Stimulated activated CD8-positive, alpha-beta memory T cell treated with anti-CD3 and anti-CD28 coated beads, Interleukin-12 subunit alpha, Interleukin-12 subunit beta, amount 100 ng/mL, for 4 hours (primary cell): ENCODE results near the gene UBE4B.
A peak's percentile ranks its signal among the peaks of the same experiment; 100 is the strongest.
"Not testable (repeated sequence)": the region's sequence is repeated elsewhere in the genome, so short reads cannot be mapped to it uniquely, and the experiment has no call there.

Source experiments
- DNase-seq: peaks from one replicate; pipeline ENCODE4 v3.0.0-alpha.2; 2020; ENCODE audit warnings: low read depth

Gene UBE4B

DNA sequence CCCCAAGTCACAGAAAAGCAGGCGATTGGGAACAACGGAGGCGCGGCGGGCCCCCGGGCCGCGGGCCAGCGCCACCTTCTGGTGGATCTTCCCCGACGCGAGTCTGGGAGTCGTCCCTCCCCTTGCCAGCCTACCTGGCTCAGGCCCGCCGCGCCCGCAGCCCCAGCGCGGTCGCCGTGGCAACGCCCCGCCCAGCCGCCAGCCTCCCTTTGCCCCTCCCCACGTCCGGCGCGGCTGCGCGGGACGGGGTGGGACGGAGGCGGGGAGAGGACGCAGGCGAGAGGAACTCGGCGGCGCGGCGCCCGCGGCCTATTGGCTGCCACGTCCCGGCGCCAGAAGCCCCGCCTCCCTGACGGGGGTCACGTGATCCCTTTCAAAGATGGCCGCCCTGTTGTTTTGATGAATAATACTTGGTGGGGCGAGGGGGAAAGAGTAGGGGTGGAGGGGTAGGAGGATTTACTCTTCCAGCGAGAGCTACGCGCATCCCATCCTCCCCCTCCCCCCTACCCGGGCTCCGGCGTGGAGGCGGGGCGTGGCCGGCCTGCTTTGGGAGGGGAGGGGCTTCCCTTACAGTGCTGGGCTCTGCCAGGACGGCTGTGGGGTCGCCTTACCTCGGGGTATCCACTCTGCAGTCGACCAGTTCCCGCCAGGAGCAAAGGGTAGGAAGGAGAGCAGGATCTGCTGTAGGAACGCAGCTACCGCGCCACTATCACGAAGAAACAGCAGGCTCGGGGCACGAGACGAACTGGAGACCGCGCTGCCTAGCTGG lies at the start of gene UBE4B:
Gene UBE4B (plus strand): TSS at position 369 of the 769 bp plus-strand sequence. CDS start 713 bp downstream, outside the sequence.
- peak; percentile 99 for DNase-seq

DNA sequence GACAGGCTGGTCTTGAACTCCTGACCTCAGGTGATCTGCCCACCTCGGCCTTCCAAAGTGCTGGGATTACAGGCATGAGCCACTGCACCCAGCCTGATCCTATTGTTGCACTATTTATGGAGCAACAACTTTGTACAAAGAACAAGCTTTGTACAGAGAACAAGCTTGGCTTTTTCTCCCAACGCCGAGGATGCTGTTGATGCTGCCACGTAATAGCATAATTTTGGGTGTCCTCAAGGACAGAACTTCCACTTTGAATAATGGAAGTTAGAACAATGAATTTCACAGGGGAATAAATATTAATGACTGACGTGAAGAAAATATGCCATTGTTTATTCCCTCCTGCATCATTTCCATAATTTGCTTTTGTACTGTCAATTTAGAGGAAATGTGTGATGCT lies 48.5 kb upstream of the UBE4B start:
- DNase-seq = no peak

GRCh38 chr1:9985001-9985400 lies 47.8 kb upstream of the UBE4B start:
- DNase-seq = no peak

GRCh38 chr1:9989773-9990172 lies 43.0 kb upstream of the UBE4B start:
- no peak for DNase-seq

DNA sequence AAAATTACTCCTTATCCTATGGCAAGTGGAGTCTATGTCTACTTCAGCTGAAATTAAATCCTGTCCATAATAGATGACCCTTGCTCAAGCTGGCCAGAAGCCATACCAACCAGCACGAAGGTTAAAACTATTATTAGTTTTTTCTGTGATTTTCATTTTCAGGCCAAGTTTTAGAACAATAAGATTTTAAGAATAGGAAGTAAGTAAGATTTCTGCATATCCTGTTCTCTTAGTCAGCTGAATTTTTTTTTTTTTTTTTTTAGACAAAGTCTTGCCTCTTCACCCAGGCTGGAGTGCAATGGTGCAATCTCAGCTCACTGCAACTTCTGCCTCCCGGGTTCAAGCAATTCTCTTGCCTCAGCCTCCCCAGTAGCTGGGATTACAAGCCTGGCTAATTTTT lies 41.8 kb upstream of the UBE4B start:
- no peak for DNase-seq

- no peak for DNase-seq
Measured at GRCh38 chr1:9992910-9993309, 39.8 kb upstream of the UBE4B start.

DNA sequence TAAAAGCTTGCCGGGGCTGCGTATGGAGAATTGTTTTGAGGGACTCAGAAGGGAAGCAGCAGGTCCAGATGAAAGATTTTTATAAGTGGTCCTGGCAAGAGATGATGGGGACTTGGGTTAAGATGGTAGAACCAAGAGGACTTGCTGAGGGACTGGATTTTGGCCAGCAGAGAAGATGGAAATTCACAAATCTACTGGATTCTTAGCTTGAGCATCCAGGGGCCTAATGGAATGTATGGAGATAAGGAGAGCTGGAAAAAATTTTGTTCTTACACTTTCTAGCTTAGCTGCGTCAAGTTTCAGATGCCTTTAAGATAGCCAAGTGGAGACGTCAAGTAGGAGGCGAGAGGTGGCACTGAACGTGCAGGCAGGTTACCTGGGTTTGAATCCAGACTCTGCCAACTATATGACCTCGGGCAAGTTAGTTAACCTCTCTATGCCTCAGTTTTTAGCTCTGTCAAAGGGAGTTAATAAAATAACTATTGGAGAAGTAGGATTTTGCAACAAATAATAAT lies 39.1 kb upstream of the UBE4B start:
- DNase-seq = no peak

DNA sequence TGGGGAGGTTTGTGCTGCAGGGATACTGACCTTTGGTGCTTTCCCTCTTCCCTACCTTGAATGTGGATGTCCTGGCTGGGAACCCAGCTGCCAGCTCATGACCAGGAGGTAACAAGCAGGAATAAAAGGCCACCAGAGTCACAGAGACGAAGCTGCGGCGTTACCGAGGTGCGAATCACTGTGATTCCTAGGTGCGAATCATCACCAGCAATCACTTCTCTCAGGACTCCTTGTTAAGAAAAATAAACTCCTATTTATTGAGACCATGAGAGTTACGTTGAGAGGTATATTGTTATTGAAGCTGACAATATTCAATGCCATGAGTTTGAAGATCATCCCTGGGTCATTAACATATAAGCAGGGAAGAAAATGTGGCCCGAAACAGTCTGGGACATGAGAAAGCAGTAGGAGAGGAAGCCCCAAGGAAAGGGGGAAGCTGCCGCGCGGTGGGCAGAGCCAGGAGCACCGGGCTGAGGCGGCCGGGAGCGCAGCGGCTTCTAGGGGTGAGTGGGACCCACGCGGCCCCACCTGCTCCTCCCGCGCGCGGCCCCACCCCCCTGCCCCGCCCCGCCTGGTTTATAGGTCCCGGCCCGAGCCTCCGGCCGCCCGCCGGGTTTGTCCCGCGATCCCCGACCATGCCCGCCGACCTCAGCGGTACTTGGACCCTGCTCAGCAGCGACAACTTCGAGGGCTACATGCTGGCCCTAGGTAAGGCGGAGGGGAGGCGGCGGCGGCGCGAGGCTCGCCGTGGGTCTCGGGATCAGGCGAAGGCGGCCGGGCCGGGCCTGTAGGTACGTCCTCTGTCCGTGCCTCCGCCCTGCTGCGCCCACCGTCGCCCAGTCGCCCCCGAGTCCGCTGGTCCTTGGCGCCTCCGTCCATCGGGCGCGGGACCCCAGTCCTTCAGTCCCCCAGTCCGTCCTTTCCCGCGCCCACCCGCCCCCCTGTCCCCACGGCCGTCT lies 35.9 kb upstream of the UBE4B start, which contains the start of gene RBP7:
Gene RBP7 (plus strand): TSS at position 605 of the 959 bp plus-strand sequence. CDS start 31 bp downstream, at position 636.
- no peak for DNase-seq

- DNase-seq = no peak
Measured at GRCh38 chr1:10001016-10001665, 31.6 kb upstream of the UBE4B start.

DNA sequence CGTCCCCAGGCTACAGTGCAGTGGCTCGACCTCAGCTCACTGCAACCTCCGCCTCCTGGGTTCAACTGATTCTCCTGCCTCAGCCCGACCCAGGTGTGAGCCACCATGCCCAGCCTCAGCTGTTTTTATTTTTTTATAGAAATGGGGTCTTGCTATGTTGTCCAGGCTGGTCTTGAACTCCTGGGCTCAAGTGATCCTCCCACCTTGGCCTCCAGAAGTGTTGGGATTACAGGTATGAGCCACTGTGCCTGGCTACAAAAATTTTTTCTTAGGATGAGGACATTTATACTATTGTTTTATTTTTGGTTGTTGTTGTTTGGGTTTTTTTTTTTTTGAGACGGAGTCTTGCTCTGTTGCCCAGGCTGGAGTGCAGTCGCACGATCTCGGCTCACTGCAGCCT lies 27.5 kb upstream of the UBE4B start:
- not testable (repeated sequence) for DNase-seq

- DNase-seq = no peak
Measured at GRCh38 chr1:10007169-10007568, 25.6 kb upstream of the UBE4B start.

- DNase-seq = no peak
Measured at GRCh38 chr1:10014016-10014415, 18.7 kb upstream of the UBE4B start.

- no peak for DNase-seq
Measured at GRCh38 chr1:10019561-10019960, 13.2 kb upstream of the UBE4B start.

- no peak for DNase-seq
Measured at GRCh38 chr1:10020086-10020485, 12.7 kb upstream of the UBE4B start.

DNA sequence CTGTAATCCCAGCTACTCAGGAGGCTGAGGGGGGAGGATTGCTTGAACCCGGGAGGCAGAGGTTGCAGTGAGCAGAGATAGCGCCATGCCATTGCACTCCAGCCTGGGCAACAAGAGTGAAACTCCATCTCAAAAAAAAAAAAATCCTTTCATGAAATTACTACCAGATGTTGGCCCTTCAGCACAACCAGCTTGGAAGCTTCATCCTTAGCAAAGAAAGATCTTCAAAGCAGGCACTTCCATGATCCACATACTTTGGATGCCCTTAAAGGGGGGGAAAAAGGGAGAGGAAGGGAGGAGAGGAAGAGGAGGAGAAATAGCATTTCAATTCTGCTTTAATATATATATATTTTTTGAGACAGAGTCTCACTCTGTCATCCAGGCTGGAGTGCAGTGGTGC lies 12.1 kb upstream of the UBE4B start:
- DNase-seq = not testable (repeated sequence)

DNA sequence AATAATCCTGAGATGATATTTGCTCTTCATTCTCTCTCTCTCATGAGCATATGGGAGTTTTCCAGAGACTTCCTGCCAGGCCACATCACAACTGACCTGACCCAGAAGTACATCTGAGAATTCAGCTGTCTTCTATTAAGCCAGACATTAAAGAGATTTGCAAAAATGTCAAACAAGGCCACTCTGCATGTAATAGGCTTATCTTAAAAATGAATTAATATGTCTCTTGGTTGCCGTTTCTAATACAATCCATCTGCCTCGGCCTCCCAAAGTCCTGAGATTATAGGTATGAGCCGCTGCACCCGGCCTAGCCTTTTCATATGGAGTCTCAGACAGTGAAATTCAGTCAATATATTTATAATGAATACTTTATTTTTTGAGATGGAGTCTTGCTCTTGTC lies 10.8 kb upstream of the UBE4B start:
- DNase-seq = not testable (repeated sequence)

DNA sequence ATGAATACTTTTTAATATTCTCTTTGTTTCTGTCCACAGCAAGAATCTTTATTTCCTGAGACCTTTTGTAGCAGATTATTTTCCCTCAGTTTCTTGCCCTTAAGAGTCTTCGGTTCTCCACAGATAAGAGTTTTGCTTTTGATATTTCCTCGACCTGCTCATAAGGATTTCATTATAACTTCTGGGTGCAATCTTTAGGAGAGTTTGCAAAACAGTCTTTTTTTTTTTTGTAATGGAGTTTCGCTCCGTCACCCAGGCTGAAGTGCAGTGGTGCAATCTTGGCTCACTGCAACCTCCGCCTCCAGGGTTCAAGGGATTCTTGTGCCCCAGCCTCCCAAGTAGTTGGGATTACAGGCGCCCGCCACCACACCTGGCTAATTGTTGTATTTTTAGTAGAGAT lies 10.1 kb upstream of the UBE4B start:
- no peak for DNase-seq

- no peak for DNase-seq
Measured at GRCh38 chr1:10025354-10025753, 7.4 kb upstream of the UBE4B start.

GRCh38 chr1:10027027-10027426 lies 5.7 kb upstream of the UBE4B start:
- DNase-seq = no peak

DNA sequence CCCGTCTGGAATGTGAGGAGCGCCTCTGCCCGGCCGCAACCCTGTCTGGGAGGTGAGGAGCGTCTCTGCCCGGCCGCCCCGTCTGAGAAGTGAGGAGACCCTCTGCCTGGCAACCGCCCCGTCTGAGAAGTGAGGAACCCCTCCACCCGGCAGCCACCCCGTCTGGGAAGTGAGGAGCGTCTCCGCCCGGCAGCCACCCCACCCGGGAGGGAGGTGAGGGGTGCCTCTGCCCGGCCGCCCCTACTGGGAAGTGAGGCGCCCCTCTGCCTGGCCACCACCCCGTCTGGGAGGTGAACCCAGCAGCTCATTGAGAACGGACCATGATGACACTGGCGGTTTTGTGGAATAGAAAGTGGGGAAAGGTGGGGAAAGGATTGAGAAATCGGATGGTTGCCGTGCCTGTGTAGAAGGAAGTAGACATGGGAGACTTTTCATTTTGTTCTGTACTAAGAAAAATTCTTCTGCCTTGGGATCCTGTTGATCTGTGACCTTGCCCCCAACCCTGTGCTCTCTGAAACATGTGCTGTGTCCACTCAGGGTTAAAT lies 3.7 kb upstream of the UBE4B start:
- DNase-seq = not testable (repeated sequence)

GRCh38 chr1:10031461-10031860 lies 1.3 kb upstream of the UBE4B start:
- no peak for DNase-seq

- no peak for DNase-seq
Measured at GRCh38 chr1:10033359-10033845, 644 bp downstream of the UBE4B start.
